Endothelial cell of umbilical vein (primary cell): ENCODE measurements around the gene HTT. TPM values are rescaled to one million over a fixed set of nuclear protein-coding genes. Genes with fewer than 3 reads are reported as not detected.

Experiments used
- BruUV-seq: library from RNA; stranded (reverse); fragments of 400-500 nt; replicated peaks from 2 replicates; lab custom pipeline; 2021; lab: Mats Ljungman, UMichigan
- CTCF ChIA-PET: fragments of 300-600, 350-600 bp; sonication (Branson Sonifier 250); formaldehyde crosslinking; loops from one replicate; lab custom pipeline; 2021; ENCODE audit warnings: antibody characterized with exemption, inconsistent platforms; lab: Charles Lee
- POLR2A ChIA-PET: fragments of 300-600, 350-600 bp; sonication (Branson Sonifier 250); formaldehyde crosslinking; loops from one replicate; lab custom pipeline; 2021; ENCODE audit warnings: antibody characterized with exemption, inconsistent platforms; lab: Charles Lee
- DNase-seq: peaks from one replicate; pipeline ENCODE4 v3.0.0-alpha.2; 2011; ENCODE audit warnings: low read depth, low spot score
- FAIRE-seq: peaks from 2 replicates; lab custom pipeline; 2011; peaks lifted over from hg19 to GRCh38; lab: Jason Lieb, UNC
- H2AFZ ChIP-seq: 2 replicates; pipeline ENCODE4 v1.6.0; 2012; ENCODE audit warnings: low read depth, low read length, control low read depth, inconsistent platforms
- H3K27ac ChIP-seq: 2 replicates; pipeline ENCODE4 v1.5.1; 2011; ENCODE audit warnings: low read depth, mild to moderate bottlenecking, control low read depth, low read length, moderate library complexity; ENCODE audit not compliant: insufficient read depth
- H3K27me3 ChIP-seq, 2 experiments: 2 replicates each; pipeline versions ENCODE4 v1.6.0 to v1.6.1; 2011; ENCODE audit warnings: low read length in 2 of 2, mixed read lengths in 1 of 2; ENCODE audit not compliant: control insufficient read depth in 2 of 2, insufficient read depth in 2 of 2
- H3K36me3 ChIP-seq, 2 experiments: 2 replicates in 1 of 2; 3 replicates in 1 of 2; pipeline ENCODE4 v1.5.1; 2011; ENCODE audit warnings: low read length in 2 of 2, mild to moderate bottlenecking in 1 of 2, moderate library complexity in 1 of 2; ENCODE audit not compliant: control insufficient read depth in 2 of 2, insufficient read depth in 2 of 2; ENCODE audit errors: extremely low read depth in 1 of 2
- H3K4me1 ChIP-seq: 3 replicates; pipeline ENCODE4 v1.5.1; 2011; ENCODE audit warnings: mild to moderate bottlenecking, low read length; ENCODE audit not compliant: control insufficient read depth, insufficient read depth; ENCODE audit errors: extremely low read depth
- H3K4me2 ChIP-seq: 2 replicates; pipeline ENCODE4 v1.6.1; 2011; ENCODE audit warnings: low read length, control low read depth, mixed read lengths; ENCODE audit not compliant: insufficient read depth
- H3K4me3 ChIP-seq, 3 experiments: fragments of 200-600 bp in 1 of 3; sonication (generic), shearing (Covaris generic) in 1 of 3; replicated peaks in 1 of 3; 2 replicates each; pipeline ENCODE4 v1.5.1; 2011 to 2016; ENCODE audit warnings: control low read depth in 3 of 3, low read length in 3 of 3, mild to moderate bottlenecking in 2 of 3, inconsistent platforms in 1 of 3, low read depth in 1 of 3, moderate library complexity in 1 of 3; ENCODE audit not compliant: insufficient read depth in 1 of 3
- H3K79me2 ChIP-seq: 2 replicates; pipeline ENCODE4 v1.6.0; 2012; ENCODE audit warnings: low read length, inconsistent platforms; ENCODE audit not compliant: control insufficient read depth, insufficient read depth
- H3K9ac ChIP-seq: replicated peaks from 2 replicates; pipeline ENCODE3; 2011; ENCODE audit warnings: low read length, control low read depth; ENCODE audit not compliant: insufficient read depth; ENCODE audit errors: extremely low read depth
- H3K9me1 ChIP-seq: replicated peaks from 3 replicates; pipeline ENCODE4 v1.6.0; 2011; ENCODE audit warnings: mild to moderate bottlenecking, low read length; ENCODE audit not compliant: control insufficient read depth, insufficient read depth; ENCODE audit errors: extremely low read depth
- H3K9me3 ChIP-seq: replicated peaks from 2 replicates; pipeline ENCODE4 v1.5.1; 2012; ENCODE audit warnings: low read length, inconsistent platforms; ENCODE audit not compliant: control insufficient read depth, insufficient read depth
- H4K20me1 ChIP-seq: replicated peaks from 2 replicates; pipeline ENCODE3; 2011; ENCODE audit warnings: mild to moderate bottlenecking, low read length; ENCODE audit not compliant: control insufficient read depth, insufficient read depth; ENCODE audit errors: extremely low read depth
- CTCF ChIP-seq, 2 donors: IDR thresholded peaks; 1 replicate in 1 of 2; 2 replicates in 1 of 2; pipeline ENCODE4 v1.5.1; 2011; ENCODE audit warnings: low read length in 2 of 2, mild to moderate bottlenecking in 2 of 2, moderate library complexity in 2 of 2, control low read depth in 1 of 2, inconsistent platforms in 1 of 2, low read depth in 1 of 2; ENCODE audit not compliant: insufficient read depth in 1 of 2; ENCODE audit errors: extremely low read depth in 1 of 2
- EZH2 ChIP-seq: IDR thresholded peaks from 2 replicates; pipeline ENCODE4 v1.6.1; 2012; ENCODE audit warnings: borderline replicate concordance, low read depth, mild to moderate bottlenecking, moderate library complexity, low read length, inconsistent platforms; ENCODE audit not compliant: severe bottlenecking
- FOS ChIP-seq: IDR thresholded peaks from 2 replicates; pipeline ENCODE4 v1.6.1; 2011; ENCODE audit warnings: mild to moderate bottlenecking, low read length, moderate library complexity, borderline replicate concordance; ENCODE audit not compliant: insufficient read depth
- GATA2 ChIP-seq: IDR thresholded peaks from 2 replicates; pipeline ENCODE4 v1.7.0; 2011; ENCODE audit warnings: low read depth, mild to moderate bottlenecking, moderate library complexity, mixed read lengths, low read length; ENCODE audit not compliant: insufficient read length, insufficient read depth
- JUN ChIP-seq: IDR thresholded peaks from 2 replicates; pipeline ENCODE4 v1.6.1; 2011; ENCODE audit warnings: borderline replicate concordance, low read depth; ENCODE audit not compliant: insufficient read length, insufficient read depth
- MAX ChIP-seq: IDR thresholded peaks from 2 replicates; pipeline ENCODE4 v1.6.1; 2011; ENCODE audit not compliant: insufficient read depth, insufficient read length
- MYC ChIP-seq: IDR thresholded peaks from one replicate; pipeline ENCODE4 v1.6.1; 2011; ENCODE audit warnings: mild to moderate bottlenecking, low read depth, low read length
- POLR2A ChIP-seq: IDR thresholded peaks from 2 replicates; pipeline ENCODE4 v1.6.1; 2012; ENCODE audit warnings: low read depth, mild to moderate bottlenecking, control low read depth, low read length
- POLR2AphosphoS5 ChIP-seq: IDR thresholded peaks from 2 replicates; pipeline ENCODE4 v1.6.1; 2012; ENCODE audit warnings: low read depth, mild to moderate bottlenecking, control low read depth, low read length, moderate library complexity; ENCODE audit not compliant: insufficient read depth
- dilution Hi-C: fragments of 300-500 bp; cut with MboI; formaldehyde crosslinking; loops from one replicate; pipeline ENCODE4 v1.15.0; 2019; ENCODE audit warnings: low sequenced_read_pairs; ENCODE audit not compliant: extremely low pct_ligation_motif_present
- intact Hi-C: fragments of 100-400 bp; cut with micrococcal nuclease; formaldehyde crosslinking; loops from one replicate; pipeline ENCODE4 v1.10.0; 2022
- polyA plus RNA-seq, 4 experiments: library from polyadenylated mRNA; depleted of rRNA in 3 of 4; stranded (reverse) in 3 of 4; unstranded in 1 of 4; fragments of >200 nt; gene quantifications; 2 replicates each; pipeline versions ENCODE4 v1.2.1 to v1.2.3, GENCODE V29; 2011 to 2012; ENCODE audit warnings: missing spikeins in 1 of 4
- total RNA-seq: library from RNA; stranded (reverse); gene quantifications from 2 replicates; pipeline ENCODE4 v1.2.3, GENCODE V29; 2021

Gene HTT
- total and polyA plus RNA-seq, 2 donors (not counting 3 experiments of a cell fraction or from before 2014, with no cell fraction given) = 15.7 to 61.2 TPM

- intact Hi-C loops (no loop called here), dilution Hi-C loops (no loop called here)
- Histone ChIP-seq H4K20me1 (no peaks in the 10 kb centered on the region), H3K9me3 (no peaks in the 10 kb centered on the region), H2AFZ (no peak overlapping the region), H3K4me3 (no peak overlapping the region), H3K27me3 (no peaks in the 10 kb centered on the region), H3K27ac (no peak overlapping the region), H3K4me2 (no peak overlapping the region), H3K9me1 (no peaks in the 10 kb centered on the region), H3K79me2 (no peaks in the 10 kb centered on the region), H3K4me1 (no peaks in the 10 kb centered on the region), H3K36me3 (peaks cover 6 to 50% of the 10 kb centered on the region in 2 experiments), H3K9ac (no peak overlapping the region)
- no peak for DNase-seq
- no TSS peak for BruUV-seq
- FAIRE-seq = no peak
- TF ChIP-seq FOS (no peak), POLR2A (no peak), POLR2AphosphoS5 (no peak), MAX (no peak), EZH2 (no peak), GATA2 (no peak), JUN (no peak), MYC (no peak), CTCF (IDR thresholded peaks at IDR 0.05; ENCODE audit: extremely low read depth in 1 of 2, insufficient read depth in 1 of 2, low read depth in 1 of 2, low read length in 2 of 2) (no peak)
- ChIA-PET POLR2A (no interaction called here), CTCF (interaction anchor here (1.2 to 1.6 kb wide), 2 partner anchors 218 to 257 kb away, joined by 3 to 4 read pairs; partner anchors contain the start of gene HGFAC)
Measured at GRCh38 chr4:3223956-3224748, 149.7 kb downstream of the HTT start.
